Mesendoderm (in vitro differentiated cells): ENCODE data around the gene PDE6A.

ENCODE experiments used
- DNase-seq: peaks from one replicate; pipeline ENCODE4 v3.0.0; 2013
- H2AK5ac ChIP-seq: 2 replicates; pipeline ENCODE4 v1.6.1; 2013; ENCODE audit warnings: low read length, inconsistent platforms
- H2BK120ac ChIP-seq: 2 replicates; pipeline ENCODE4 v1.6.1; 2013; ENCODE audit warnings: low read depth, mild to moderate bottlenecking, low read length, moderate library complexity, mixed read lengths
- H2BK15ac ChIP-seq: replicated peaks from 2 replicates; pipeline ENCODE4 v1.6.1; 2013; ENCODE audit warnings: low read depth, mild to moderate bottlenecking, moderate library complexity
- H2BK5ac ChIP-seq: 2 replicates; pipeline ENCODE4 v1.6.1; 2013; ENCODE audit warnings: low read length, inconsistent platforms
- H3K18ac ChIP-seq: 2 replicates; pipeline ENCODE4 v1.6.1; 2013; ENCODE audit warnings: mild to moderate bottlenecking, low read length, mixed read lengths
- H3K23ac ChIP-seq: one replicate; pipeline ENCODE4 v1.6.1; 2013; ENCODE audit warnings: low read length
- H3K27ac ChIP-seq: 2 replicates; pipeline ENCODE4 v1.5.1; 2013; ENCODE audit warnings: low read depth, mild to moderate bottlenecking, inconsistent platforms, low read length, moderate library complexity
- H3K27me3 ChIP-seq: 2 replicates; pipeline ENCODE4 v1.6.1; 2013; ENCODE audit warnings: low read length, control low read depth, mild to moderate bottlenecking, inconsistent platforms; ENCODE audit not compliant: insufficient read depth, poor library complexity
- H3K36me3 ChIP-seq: 2 replicates; pipeline ENCODE4 v1.6.1; 2013; ENCODE audit warnings: low read length, inconsistent platforms; ENCODE audit not compliant: control insufficient read depth, insufficient read depth
- H3K4ac ChIP-seq: one replicate; pipeline ENCODE4 v1.6.1; 2013; ENCODE audit warnings: low read depth, mild to moderate bottlenecking, low read length, moderate library complexity
- H3K4me1 ChIP-seq: 2 replicates; pipeline ENCODE4 v1.6.1; 2013; ENCODE audit warnings: low read depth, low read length, inconsistent platforms; ENCODE audit not compliant: control insufficient read depth
- H3K4me2 ChIP-seq: 2 replicates; pipeline ENCODE4 v1.6.1; 2013; ENCODE audit warnings: low read length
- H3K4me3 ChIP-seq: 2 replicates; pipeline ENCODE4 v1.5.1; 2013; ENCODE audit warnings: mild to moderate bottlenecking, low read length
- H3K56ac ChIP-seq: one replicate; pipeline ENCODE4 v1.6.1; 2013; ENCODE audit warnings: low read length
- H3K79me1 ChIP-seq: 2 replicates; pipeline ENCODE4 v1.6.1; 2013; ENCODE audit warnings: low read length, inconsistent platforms
- H3K79me2 ChIP-seq: 2 replicates; pipeline ENCODE4 v1.6.1; 2013; ENCODE audit warnings: mild to moderate bottlenecking, low read length; ENCODE audit not compliant: control insufficient read depth, insufficient read depth
- H3K9ac ChIP-seq: 2 replicates; pipeline ENCODE4 v1.6.1; 2013; ENCODE audit warnings: low read length, inconsistent platforms
- H4K5ac ChIP-seq: one replicate; pipeline ENCODE4 v1.6.1; 2013; ENCODE audit warnings: low read length
- H4K8ac ChIP-seq: one replicate; pipeline ENCODE4 v1.6.1; 2013; ENCODE audit warnings: low read depth, mild to moderate bottlenecking, control low read depth, low read length, moderate library complexity
- WGBS: extraction: QIAGEN DNeasy Blood & Tissue Kit; methylation state at CpG from one replicate; pipeline ENCODE4 v1.1.7; 2013; ENCODE audit warnings: low lambda C conversion rate, missing lambda C conversion rate; ENCODE audit not compliant: insufficient coverage; ENCODE audit errors: extremely low coverage; 5-methylcytosine and 5-hydroxymethylcytosine counted together

The PDE6A gene

DNA sequence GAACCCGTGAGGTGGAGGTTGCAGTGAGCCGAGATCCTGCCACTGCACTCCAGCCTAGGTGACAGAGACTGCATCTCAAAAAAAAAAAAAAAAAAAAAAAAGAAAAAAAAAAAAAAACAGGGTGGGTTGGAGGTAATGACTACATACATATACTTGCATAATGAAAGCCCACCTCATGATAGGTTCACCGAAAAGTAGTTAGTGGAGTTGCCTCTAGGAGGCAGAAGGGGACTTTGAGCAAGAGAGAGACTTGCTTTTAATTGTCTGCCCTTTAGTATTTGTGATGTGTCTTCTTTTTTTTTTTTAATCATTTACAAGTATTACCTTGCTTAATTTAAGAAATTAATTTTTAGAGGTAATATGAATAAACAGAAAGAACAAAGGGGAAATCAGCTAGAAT lies 114.6 kb downstream of the PDE6A start:
- H3K56ac ChIP-seq, result no peak overlapping the region
- no CpG with 5 or more reads among the region's 3 CpGs for WGBS
- no peak overlapping the region for H3K4me2 ChIP-seq
- H2BK120ac ChIP-seq, result no peak overlapping the region
- H3K79me2 ChIP-seq, result no peaks in the 10 kb centered on the region
- no peak overlapping the region for H3K9ac ChIP-seq
- H2AK5ac ChIP-seq, result no peak overlapping the region
- H2BK15ac ChIP-seq, result no peak overlapping the region
- H3K36me3 ChIP-seq, result no peaks in the 10 kb centered on the region
- no peak overlapping the region for H3K23ac ChIP-seq
- H3K27ac ChIP-seq, result no peak overlapping the region
- no peak overlapping the region for H4K8ac ChIP-seq
- H3K4me1 ChIP-seq, result no peaks in the 10 kb centered on the region
- H3K18ac ChIP-seq, result no peak overlapping the region
- no peak overlapping the region for H3K4me3 ChIP-seq
- H4K5ac ChIP-seq, result no peak overlapping the region
- no peak overlapping the region for H3K4ac ChIP-seq
- H3K79me1 ChIP-seq, result no peaks in the 10 kb centered on the region
- DNase-seq, result peak; percentile 75
- H3K27me3 ChIP-seq, result no peaks in the 10 kb centered on the region
- no peak overlapping the region for H2BK5ac ChIP-seq

DNA sequence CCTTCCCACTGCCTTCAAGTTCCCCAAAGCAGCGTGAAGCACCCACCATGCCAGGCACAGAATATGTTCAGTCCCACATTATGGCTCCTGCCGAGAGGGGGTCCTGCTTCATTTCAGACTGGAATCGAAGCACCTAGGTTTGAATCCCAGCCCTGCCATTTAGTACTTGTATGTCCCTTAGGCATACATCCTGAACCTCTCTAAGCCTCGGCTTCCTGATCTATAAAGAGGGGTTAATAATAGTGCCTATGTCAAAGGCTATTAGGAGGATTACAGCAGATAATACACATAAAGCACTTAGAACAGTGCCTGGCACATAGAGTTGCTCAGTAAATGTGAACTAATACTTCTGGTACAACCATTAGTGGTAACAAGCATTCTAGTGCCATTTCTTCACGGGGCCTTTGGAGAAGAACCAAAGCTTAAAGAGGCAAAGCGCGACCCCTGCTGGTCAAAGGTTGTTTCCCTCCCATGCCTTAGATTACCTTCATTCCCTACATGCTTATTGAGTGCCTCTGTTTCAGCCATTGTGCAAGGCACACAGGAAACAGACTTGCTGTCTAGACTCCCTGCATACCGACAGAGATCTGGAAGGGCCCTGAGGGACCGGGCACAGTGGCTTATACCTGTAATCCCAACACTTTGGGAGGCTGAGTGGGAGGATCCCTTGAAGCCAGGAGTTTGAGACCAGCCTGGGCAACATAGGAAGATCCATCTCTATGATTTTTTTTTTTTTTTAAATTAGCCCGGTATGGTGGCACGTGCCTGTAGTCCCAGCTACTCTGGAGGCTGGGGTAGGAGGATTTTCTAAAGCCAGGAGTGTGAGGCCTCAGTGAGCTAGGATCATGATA lies 116.2 kb downstream of the PDE6A start:
- Histone ChIP-seq H3K79me2 (no peaks in the 10 kb centered on the region), H3K4ac (no peak overlapping the region), H2BK5ac (no peak overlapping the region), H3K36me3 (no peaks in the 10 kb centered on the region), H3K18ac (no peak overlapping the region), H3K27me3 (no peaks in the 10 kb centered on the region), H3K56ac (no peak overlapping the region), H3K23ac (no peak overlapping the region), H2BK15ac (no peak overlapping the region), H2AK5ac (no peak overlapping the region), H3K4me2 (no peak overlapping the region), H3K4me1 (no peaks in the 10 kb centered on the region), H4K5ac (no peak overlapping the region), H4K8ac (no peak overlapping the region), H3K27ac (no peak overlapping the region), H2BK120ac (no peak overlapping the region), H3K9ac (no peak overlapping the region), H3K4me3 (no peak overlapping the region), H3K79me1 (no peaks in the 10 kb centered on the region)
- WGBS, result no CpG with 5 or more reads among the region's 11 CpGs
- DNase-seq, result peak; percentile 98

DNA sequence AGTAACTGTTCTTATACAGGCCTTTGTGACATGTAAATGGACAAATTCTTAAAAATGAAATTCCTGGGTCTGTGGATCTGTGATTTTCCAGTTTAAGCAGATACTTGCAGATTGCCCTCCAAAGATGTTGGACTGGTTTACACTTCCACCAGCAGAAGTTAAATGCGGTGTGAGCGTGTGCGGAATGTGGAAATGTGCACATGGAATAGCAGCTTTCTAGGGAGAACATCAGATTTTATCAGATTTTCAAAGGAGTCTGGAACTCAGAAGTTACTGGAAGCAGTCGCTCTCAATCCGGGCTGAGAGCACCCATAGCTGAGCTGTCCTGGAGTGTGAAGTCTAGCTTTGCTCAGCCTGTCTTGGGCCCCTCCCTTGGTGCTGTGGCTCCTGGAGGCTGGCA lies 117.0 kb downstream of the PDE6A start:
- no peak overlapping the region for H3K23ac ChIP-seq
- no peak overlapping the region for H3K9ac ChIP-seq
- no peak overlapping the region for H3K56ac ChIP-seq
- no peaks in the 10 kb centered on the region for H3K79me1 ChIP-seq
- no peak overlapping the region for H2BK120ac ChIP-seq
- no peaks in the 10 kb centered on the region for H3K27me3 ChIP-seq
- H3K27ac ChIP-seq, result no peak overlapping the region
- H3K4me1 ChIP-seq, result no peaks in the 10 kb centered on the region
- H3K4ac ChIP-seq, result no peak overlapping the region
- H2AK5ac ChIP-seq, result no peak overlapping the region
- no peak overlapping the region for H3K4me3 ChIP-seq
- H2BK5ac ChIP-seq, result no peak overlapping the region
- no CpG with 5 or more reads among the region's 5 CpGs for WGBS
- no peak overlapping the region for H4K8ac ChIP-seq
- H2BK15ac ChIP-seq, result no peak overlapping the region
- no peak for DNase-seq
- H3K79me2 ChIP-seq, result no peaks in the 10 kb centered on the region
- no peak overlapping the region for H4K5ac ChIP-seq
- H3K4me2 ChIP-seq, result no peak overlapping the region
- no peak overlapping the region for H3K18ac ChIP-seq
- no peaks in the 10 kb centered on the region for H3K36me3 ChIP-seq

DNA sequence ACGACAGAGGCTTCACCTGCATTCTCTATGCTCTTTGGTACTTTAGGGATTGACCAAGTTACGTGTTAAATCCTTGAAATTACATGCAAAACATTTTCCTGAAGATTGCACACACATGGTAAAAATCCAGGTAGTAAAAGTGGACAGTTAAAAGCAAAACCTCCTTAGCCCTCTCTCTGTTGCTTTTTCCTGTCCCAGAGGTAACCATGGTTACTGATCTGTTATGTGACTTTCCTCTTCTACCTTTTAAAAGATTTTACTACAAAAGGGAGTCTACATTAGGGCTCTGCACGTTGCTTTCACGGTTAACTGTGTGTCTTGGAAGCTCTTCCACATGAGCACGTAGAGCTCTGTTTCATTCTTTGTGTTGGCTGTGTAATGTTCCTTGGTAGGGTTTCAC lies 117.5 kb downstream of the PDE6A start:
- H3K79me2 ChIP-seq, result no peaks in the 10 kb centered on the region
- H4K5ac ChIP-seq, result no peak overlapping the region
- no peak overlapping the region for H3K9ac ChIP-seq
- no peak overlapping the region for H3K56ac ChIP-seq
- no peak overlapping the region for H3K18ac ChIP-seq
- WGBS, result no CpG with 5 or more reads among the region's 5 CpGs
- H3K4ac ChIP-seq, result no peak overlapping the region
- no peak overlapping the region for H4K8ac ChIP-seq
- H3K23ac ChIP-seq, result no peak overlapping the region
- H3K27me3 ChIP-seq, result no peaks in the 10 kb centered on the region
- no peaks in the 10 kb centered on the region for H3K79me1 ChIP-seq
- DNase-seq, result no peak
- no peaks in the 10 kb centered on the region for H3K36me3 ChIP-seq
- no peak overlapping the region for H2BK15ac ChIP-seq
- no peak overlapping the region for H3K4me3 ChIP-seq
- no peak overlapping the region for H2BK5ac ChIP-seq
- no peak overlapping the region for H3K4me2 ChIP-seq
- H2BK120ac ChIP-seq, result no peak overlapping the region
- no peak overlapping the region for H2AK5ac ChIP-seq
- no peak overlapping the region for H3K27ac ChIP-seq
- H3K4me1 ChIP-seq, result no peaks in the 10 kb centered on the region

DNA sequence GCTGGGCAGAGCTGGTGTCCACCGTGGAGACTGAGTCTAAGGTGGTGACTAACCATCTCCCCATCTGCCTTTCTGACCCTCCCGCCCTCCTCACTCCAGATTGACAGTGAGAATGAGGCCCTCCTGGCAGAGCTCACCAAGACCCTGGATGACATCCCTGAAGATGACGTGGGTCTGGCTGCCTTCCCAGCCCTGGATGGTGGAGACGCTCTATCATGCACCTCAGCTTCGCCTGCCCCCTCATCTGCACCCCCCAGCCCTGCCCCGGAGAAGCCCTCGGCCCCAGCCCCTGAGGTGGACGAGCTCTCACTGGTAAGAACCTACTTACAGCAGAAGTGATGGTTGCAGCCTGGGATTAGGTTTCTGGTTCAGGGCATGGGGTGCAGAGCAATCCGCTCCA lies 118.0 kb downstream of the PDE6A start:
- no peaks in the 10 kb centered on the region for H3K4me1 ChIP-seq
- no peak overlapping the region for H3K9ac ChIP-seq
- H3K36me3 ChIP-seq, result no peaks in the 10 kb centered on the region
- H3K79me2 ChIP-seq, result no peaks in the 10 kb centered on the region
- no peak overlapping the region for H2BK15ac ChIP-seq
- H3K4me2 ChIP-seq, result no peak overlapping the region
- no peak for DNase-seq
- H2AK5ac ChIP-seq, result no peak overlapping the region
- H3K27ac ChIP-seq, result no peak overlapping the region
- H3K56ac ChIP-seq, result no peak overlapping the region
- no peak overlapping the region for H4K8ac ChIP-seq
- no peak overlapping the region for H3K4ac ChIP-seq
- H3K4me3 ChIP-seq, result no peak overlapping the region
- H3K23ac ChIP-seq, result no peak overlapping the region
- H2BK5ac ChIP-seq, result no peak overlapping the region
- H3K27me3 ChIP-seq, result no peaks in the 10 kb centered on the region
- no peak overlapping the region for H3K18ac ChIP-seq
- no peak overlapping the region for H2BK120ac ChIP-seq
- no peak overlapping the region for H4K5ac ChIP-seq
- H3K79me1 ChIP-seq, result no peaks in the 10 kb centered on the region
- WGBS, result no CpG with 5 or more reads among the region's 9 CpGs

- WGBS, result no CpG with 5 or more reads among the region's 16 CpGs
- Histone ChIP-seq H3K79me2 (no peaks in the 10 kb centered on the region), H3K4me3 (no peak overlapping the region), H4K5ac (no peak overlapping the region), H3K27me3 (no peaks in the 10 kb centered on the region), H3K27ac (no peak overlapping the region), H3K4me1 (no peaks in the 10 kb centered on the region), H2BK15ac (no peak overlapping the region), H3K4ac (no peak overlapping the region), H3K4me2 (no peak overlapping the region), H3K23ac (no peak overlapping the region), H3K18ac (no peak overlapping the region), H3K9ac (no peak overlapping the region), H2BK120ac (no peak overlapping the region), H3K79me1 (no peaks in the 10 kb centered on the region), H2AK5ac (no peak overlapping the region), H3K36me3 (no peaks in the 10 kb centered on the region), H2BK5ac (no peak overlapping the region), H3K56ac (no peak overlapping the region), H4K8ac (no peak overlapping the region)
- DNase-seq, result no peak
Measured at GRCh38 chr5:149824846-149825245, 119.7 kb downstream of the PDE6A start.
